Erythroblast (primary cell): Measurements from ENCODE around the gene GDAP2.

Source experiments
- GATA1 ChIP-seq: IDR thresholded peaks from 2 replicates; pipeline ENCODE4 v1.6.1; 2011; ENCODE audit warnings: low read depth, mild to moderate bottlenecking, control low read depth, low read length, moderate library complexity
- POLR2A ChIP-seq: IDR thresholded peaks from 2 replicates; pipeline ENCODE4 v1.6.1; 2011; ENCODE audit warnings: mild to moderate bottlenecking, low read length

- no peak for TF ChIP-seq POLR2A
- no peak for TF ChIP-seq GATA1
Observed at GRCh38 chr1:117967881-117968280, 38.5 kb upstream of the GDAP2 start.
